ENCODE data around the gene FBXO38. TPM values are rescaled to one million over a fixed set of nuclear protein-coding genes. Genes with fewer than 3 reads are reported as not detected.

Gene FBXO38
- polyA plus RNA-seq, 3 donors = 6.8 to 22.1 (median 14.8) TPM

DNA sequence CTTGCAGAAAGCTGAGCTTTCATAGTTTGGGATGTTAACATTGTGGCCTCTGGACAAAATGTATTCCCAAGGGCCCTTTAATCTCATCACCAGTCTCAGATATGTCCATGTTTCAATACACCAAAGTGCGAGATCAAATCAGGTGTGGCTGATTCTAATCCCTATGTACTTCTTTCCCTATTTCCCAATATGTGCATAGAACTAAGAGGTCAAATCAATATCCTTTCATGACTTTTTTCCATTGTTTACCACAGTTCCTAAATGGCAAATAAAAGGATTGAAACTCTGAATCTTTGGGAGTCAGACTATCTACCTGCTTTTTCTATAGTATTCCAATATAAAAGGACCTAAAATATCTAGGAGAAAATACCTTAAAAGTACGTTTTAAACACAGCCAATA is 105.0 kb downstream of the FBXO38 start:
- no peaks in the 10 kb centered on the region for H3K36me3 Mint-ChIP-seq
- peaks cover 0 to 9% (median 5%) of the 10 kb centered on the region in 3 donors for H3K27me3 Mint-ChIP-seq (ENCODE audit: low read depth in 3 of 3)
- H3K9me3 Mint-ChIP-seq = peaks cover 0 to 2% (median 0%) of the 10 kb centered on the region in 7 donors
- Histone ChIP-seq H3K36me3 (replicated peaks in 1 of 2; ENCODE audit: control insufficient read depth in 1 of 2, insufficient read depth in 2 of 2, low read length in 2 of 2) (no peaks in the 10 kb centered on the region), H4K20me1 (ENCODE audit: insufficient read depth, low read length) (no peaks in the 10 kb centered on the region), H2AFZ (ENCODE audit: insufficient read depth, low read depth, low read length, poor library complexity, severe bottlenecking) (no peak overlapping the region), H3K79me2 (ENCODE audit: insufficient read depth, low read length) (no peaks in the 10 kb centered on the region), H3K9me3 (replicated peaks in 1 of 2; ENCODE audit: control insufficient read depth in 1 of 2, insufficient read depth in 1 of 2, low read length in 2 of 2) (no peaks in the 10 kb centered on the region), H3K4me1 (ENCODE audit: control insufficient read depth in 1 of 2, insufficient read depth in 2 of 2, low read length in 2 of 2) (no peaks in the 10 kb centered on the region), H3K4me3 (replicated peaks in 1 of 3; ENCODE audit: low read depth in 2 of 3, low read length in 3 of 3) (no peak overlapping the region), H3K27ac (ENCODE audit: low read depth in 1 of 2, low read length in 2 of 2) (no peak overlapping the region), H3K9ac (ENCODE audit: insufficient read depth, low read length, poor library complexity, severe bottlenecking) (no peak overlapping the region), H3K27me3 (ENCODE audit: control insufficient read depth in 2 of 2, insufficient read depth in 2 of 2, low read length in 2 of 2) (peaks cover 0 to 4% of the 10 kb centered on the region in 2 donors), H3K4me2 (replicated peaks; ENCODE audit: extremely low read depth, low read length, poor library complexity, severe bottlenecking) (no peak overlapping the region)
- WGBS (ENCODE audit: insufficient coverage) = no CpG with 5 or more reads among the region's 2 CpGs
- no peaks in the 10 kb centered on the region for H3K4me1 Mint-ChIP-seq
- TF ChIP-seq, protein P1, sequence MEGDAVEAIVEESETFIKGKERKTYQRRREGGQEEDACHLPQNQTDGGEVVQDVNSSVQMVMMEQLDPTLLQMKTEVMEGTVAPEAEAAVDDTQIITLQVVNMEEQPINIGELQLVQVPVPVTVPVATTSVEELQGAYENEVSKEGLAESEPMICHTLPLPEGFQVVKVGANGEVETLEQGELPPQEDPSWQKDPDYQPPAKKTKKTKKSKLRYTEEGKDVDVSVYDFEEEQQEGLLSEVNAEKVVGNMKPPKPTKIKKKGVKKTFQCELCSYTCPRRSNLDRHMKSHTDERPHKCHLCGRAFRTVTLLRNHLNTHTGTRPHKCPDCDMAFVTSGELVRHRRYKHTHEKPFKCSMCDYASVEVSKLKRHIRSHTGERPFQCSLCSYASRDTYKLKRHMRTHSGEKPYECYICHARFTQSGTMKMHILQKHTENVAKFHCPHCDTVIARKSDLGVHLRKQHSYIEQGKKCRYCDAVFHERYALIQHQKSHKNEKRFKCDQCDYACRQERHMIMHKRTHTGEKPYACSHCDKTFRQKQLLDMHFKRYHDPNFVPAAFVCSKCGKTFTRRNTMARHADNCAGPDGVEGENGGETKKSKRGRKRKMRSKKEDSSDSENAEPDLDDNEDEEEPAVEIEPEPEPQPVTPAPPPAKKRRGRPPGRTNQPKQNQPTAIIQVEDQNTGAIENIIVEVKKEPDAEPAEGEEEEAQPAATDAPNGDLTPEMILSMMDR (IDR thresholded peaks at IDR 0.05) = no peak
- DNase-seq = no peak
- H3K27ac Mint-ChIP-seq = no peak overlapping the region
- H3K4me3 Mint-ChIP-seq = no peak overlapping the region
- intact Hi-C loops (cut with micrococcal nuclease) = no loop called here

- Histone ChIP-seq H3K4me3 (replicated peaks in 1 of 3; ENCODE audit: low read depth in 2 of 3, low read length in 3 of 3) (no peak overlapping the region), H3K27me3 (ENCODE audit: control insufficient read depth in 2 of 2, insufficient read depth in 2 of 2, low read length in 2 of 2) (peaks cover 0 to 4% of the 10 kb centered on the region in 2 donors), H2AFZ (ENCODE audit: insufficient read depth, low read depth, low read length, poor library complexity, severe bottlenecking) (no peak overlapping the region), H3K9ac (ENCODE audit: insufficient read depth, low read length, poor library complexity, severe bottlenecking) (no peak overlapping the region), H3K79me2 (ENCODE audit: insufficient read depth, low read length) (no peaks in the 10 kb centered on the region), H3K36me3 (replicated peaks in 1 of 2; ENCODE audit: control insufficient read depth in 1 of 2, insufficient read depth in 2 of 2, low read length in 2 of 2) (no peaks in the 10 kb centered on the region), H3K9me3 (replicated peaks in 1 of 2; ENCODE audit: control insufficient read depth in 1 of 2, insufficient read depth in 1 of 2, low read length in 2 of 2) (no peaks in the 10 kb centered on the region), H3K4me2 (replicated peaks; ENCODE audit: extremely low read depth, low read length, poor library complexity, severe bottlenecking) (no peak overlapping the region), H4K20me1 (ENCODE audit: insufficient read depth, low read length) (no peaks in the 10 kb centered on the region), H3K27ac (ENCODE audit: low read depth in 1 of 2, low read length in 2 of 2) (no peak overlapping the region), H3K4me1 (ENCODE audit: control insufficient read depth in 1 of 2, insufficient read depth in 2 of 2, low read length in 2 of 2) (no peaks in the 10 kb centered on the region)
- Mint-ChIP-seq H3K27me3 (ENCODE audit: low read depth in 3 of 3) (peaks cover 0 to 9% (median 5%) of the 10 kb centered on the region in 3 donors), H3K27ac (no peak overlapping the region), H3K9me3 (peaks cover 0 to 2% (median 0%) of the 10 kb centered on the region in 7 donors), H3K4me3 (no peak overlapping the region), H3K36me3 (no peaks in the 10 kb centered on the region), H3K4me1 (no peaks in the 10 kb centered on the region)
- no peak for DNase-seq
- TF ChIP-seq, protein P1 (IDR thresholded peaks at IDR 0.05) = no peak
- intact Hi-C loops (cut with micrococcal nuclease) = no loop called here
- WGBS (ENCODE audit: insufficient coverage) = 20% methylated on average over 2 of the region's 10 CpGs
Measured at GRCh38 chr5:148491015-148491792, 107.4 kb downstream of the FBXO38 start.

All from CD14-positive monocyte (primary cell).